GM23338 (cell line): Measurements from ENCODE around the gene MTIF2. TPM values are rescaled to one million over a fixed set of nuclear protein-coding genes. Genes with fewer than 3 reads are reported as not detected.
"Not testable (repeated sequence)": the region's sequence is repeated elsewhere in the genome, so short reads cannot be mapped to it uniquely, and the experiment has no call there.

Experiments
- ATAC-seq: fragments of 200-7000 bp; cut with Tn5 transposase; 3 replicates; pipeline ENCODE4 v1.9.1; 2020
- DNase-seq: peaks from one replicate; pipeline ENCODE4 v3.0.0-alpha.2; 2015; ENCODE audit warnings: low spot score
- H2AFZ ChIP-seq: fragments of 200-600 bp; sonication (generic); 2 replicates; pipeline ENCODE4 v1.8.0; 2016; ENCODE audit warnings: antibody characterized with exemption, mild to moderate bottlenecking, moderate library complexity
- H3F3A ChIP-seq: fragments of 200-600 bp; sonication (generic); replicated peaks from 2 replicates; pipeline ENCODE4 v1.8.0; 2017; ENCODE audit warnings: antibody characterized with exemption, mixed run types, low read depth
- H3K27ac ChIP-seq: fragments of 200-600 bp; sonication (generic); 2 replicates; pipeline ENCODE4 v1.6.1; 2016; ENCODE audit warnings: low read depth
- H3K27me3 ChIP-seq: fragments of 200-600 bp; sonication (generic); 2 replicates; pipeline ENCODE4 v1.8.0; 2016; ENCODE audit warnings: mild to moderate bottlenecking, mixed run types, moderate library complexity; ENCODE audit not compliant: insufficient read depth
- H3K36me3 ChIP-seq: fragments of 200-600 bp; sonication (generic); 2 replicates; pipeline ENCODE4 v1.8.0; 2016; ENCODE audit warnings: mild to moderate bottlenecking; ENCODE audit not compliant: insufficient read depth
- H3K4me1 ChIP-seq: fragments of 200-600 bp; sonication (generic); 2 replicates; pipeline ENCODE4 v1.8.0; 2016; ENCODE audit warnings: mild to moderate bottlenecking, moderate library complexity; ENCODE audit not compliant: insufficient read depth
- H3K4me2 ChIP-seq: fragments of 200-600 bp; sonication (generic); 2 replicates; pipeline ENCODE4 v1.7.1; 2017; ENCODE audit warnings: mixed run types
- H3K4me3 ChIP-seq: fragments of 200-600 bp; sonication (generic); 2 replicates; pipeline ENCODE4 v1.6.1; 2016; ENCODE audit warnings: mixed run types
- H3K79me2 ChIP-seq: fragments of 200-600 bp; sonication (generic); replicated peaks from 2 replicates; pipeline ENCODE4 v1.8.0; 2017; ENCODE audit warnings: mild to moderate bottlenecking; ENCODE audit not compliant: insufficient read depth
- H3K9me2 ChIP-seq: fragments of 200-600 bp; sonication (generic); 2 replicates; pipeline ENCODE4 v1.8.0; 2017; ENCODE audit not compliant: insufficient read depth
- H4K20me1 ChIP-seq: fragments of 200-600 bp; sonication (generic); replicated peaks from 2 replicates; pipeline ENCODE4 v1.8.0; 2017; ENCODE audit warnings: mild to moderate bottlenecking; ENCODE audit not compliant: insufficient read depth
- H3K27ac Mint-ChIP-seq: 2 replicates; pipeline ENCODE4 v1.8.0; 2020; ENCODE audit warnings: inconsistent platforms, mild to moderate bottlenecking, moderate library complexity, mixed read lengths
- H3K27me3 Mint-ChIP-seq: 3 replicates; pipeline ENCODE4 v1.8.0; 2022; ENCODE audit warnings: low read depth, mild to moderate bottlenecking, moderate library complexity, mixed read lengths, inconsistent platforms; ENCODE audit not compliant: insufficient read depth, poor library complexity
- H3K36me3 Mint-ChIP-seq: 3 replicates; pipeline ENCODE4 v1.8.0; 2021; ENCODE audit warnings: low read depth, mild to moderate bottlenecking, inconsistent platforms, moderate library complexity, mixed read lengths
- H3K4me1 Mint-ChIP-seq: 3 replicates; pipeline ENCODE4 v1.8.0; 2020; ENCODE audit warnings: mild to moderate bottlenecking, inconsistent platforms, mixed read lengths
- H3K4me3 Mint-ChIP-seq: 3 replicates; pipeline ENCODE4 v1.8.0; 2021; ENCODE audit warnings: moderate library complexity, mild to moderate bottlenecking, inconsistent platforms, mixed read lengths
- H3K9me3 Mint-ChIP-seq: 3 replicates; pipeline ENCODE4 v1.8.0; 2020; ENCODE audit warnings: moderate library complexity, mild to moderate bottlenecking, inconsistent platforms, mixed read lengths
- CREB1 ChIP-seq: fragments of 250-450 bp; sonication (Bioruptor Pico); IDR thresholded peaks from 2 replicates; pipeline ENCODE4 v1.5.0; 2020; ENCODE audit warnings: low read depth, mild to moderate bottlenecking, moderate library complexity
- CTCF ChIP-seq, 2 experiments: fragments of 200-600 bp in 1 of 2; sonication (generic) in 1 of 2; conservative IDR thresholded peaks; 2 replicates each; pipeline versions ENCODE4 v1.5.1 to v1.6.1; 2016 to 2017; ENCODE audit warnings: antibody characterized with exemption in 2 of 2, low read depth in 2 of 2, mild to moderate bottlenecking in 2 of 2, moderate library complexity in 1 of 2
- JUNB ChIP-seq: IDR thresholded peaks from one replicate; pipeline ENCODE4 v1.6.1; 2016; ENCODE audit warnings: antibody characterized with exemption; ENCODE audit not compliant: unreplicated experiment
- REST ChIP-seq: IDR thresholded peaks from one replicate; pipeline ENCODE4 v1.6.1; 2018; ENCODE audit warnings: antibody characterized with exemption; ENCODE audit not compliant: unreplicated experiment
- STAT1 ChIP-seq: IDR thresholded peaks from one replicate; pipeline ENCODE4 v1.6.1; 2016; ENCODE audit warnings: antibody characterized with exemption; ENCODE audit not compliant: unreplicated experiment
- ZNF114 ChIP-seq: fragments of 250-450 bp; sonication (Bioruptor Pico); IDR thresholded peaks from 2 replicates; pipeline ENCODE4 v1.5.0; 2020; ENCODE audit warnings: mild to moderate bottlenecking, moderate library complexity
- ZNF331 ChIP-seq: fragments of 250-450 bp; sonication (Bioruptor Pico); IDR thresholded peaks from 2 replicates; pipeline ENCODE4 v1.5.0; 2020; ENCODE audit warnings: low read depth, mild to moderate bottlenecking, moderate library complexity
- polyA plus RNA-seq: library from polyadenylated mRNA; unstranded; fragments of >200 nt; fragmentation: Nextera tagmentation; extraction: Ambion mirVana; gene quantifications from 2 replicates; pipeline ENCODE4 v1.2.1, GENCODE V29; 2016
- total RNA-seq: library from RNA; depleted of rRNA; stranded (reverse); fragments of >200 nt; shearing (Covaris generic); gene quantifications from 2 replicates; pipeline ENCODE4 v1.2.3, GENCODE V29; 2014

MTIF2 gene
- total and polyA plus RNA-seq, 2 experiments from 2014 or later = 32.5 to 38.9 TPM

GRCh38 chr2:55277310-55277709 is 8.3 kb upstream of the MTIF2 start (continued):
- no peak for TF ChIP-seq STAT1
- no peak for TF ChIP-seq JUNB
- TF ChIP-seq CTCF (conservative IDR thresholded peaks at IDR 0.05; ENCODE audit: low read depth in 2 of 2) = no peak
- TF ChIP-seq REST = no peak

GRCh38 chr2:55274346-55274745 is 5.3 kb upstream of the MTIF2 start:
- H3K9me2 ChIP-seq, H3K27me3 Mint-ChIP-seq, H2AFZ ChIP-seq, H3K27me3 ChIP-seq, DNase-seq, H3K36me3 Mint-ChIP-seq, H3K79me2 ChIP-seq, H3K4me3 Mint-ChIP-seq, H3K9me3 Mint-ChIP-seq, H3K4me3 ChIP-seq, ATAC-seq, H3K4me2 ChIP-seq, H3K36me3 ChIP-seq, H3K27ac Mint-ChIP-seq, H4K20me1 ChIP-seq, H3F3A ChIP-seq, H3K27ac ChIP-seq: not testable (repeated sequence)
- H3K4me1 Mint-ChIP-seq = peaks cover 11% of the 10 kb centered on the region
- peaks cover 15% of the 10 kb centered on the region for H3K4me1 ChIP-seq

- peak overlapping the region; percentile 95 for H3K4me3 Mint-ChIP-seq
- ATAC-seq (peak; percentile 10; the same call in 2 of the 3 replicates), DNase-seq (no peak)
- Histone ChIP-seq H2AFZ (peak overlapping the region; percentile 53; the same call in 1 of the 2 replicates), H3K27ac (peak overlapping the region; percentile 86), H3K79me2 (peaks cover 10% of the 10 kb centered on the region), H3K9me2 (no peaks in the 10 kb centered on the region), H3K4me2 (peak overlapping the region; percentile 85), H3K4me3 (peak overlapping the region; percentile 80), H3K36me3 (peaks cover 7% of the 10 kb centered on the region), H3F3A (peaks cover 2% of the 10 kb centered on the region; the same call in 1 of the 2 replicates), H4K20me1 (no peaks in the 10 kb centered on the region), H3K27me3 (no peaks in the 10 kb centered on the region), H3K4me1 (peaks cover 6% of the 10 kb centered on the region; the same call in 1 of the 2 replicates)
- TF ChIP-seq CREB1 (CRISPR knock-in tag) = no peak
- TF ChIP-seq ZNF114 (CRISPR knock-in tag) = no peak
- TF ChIP-seq ZNF331 (CRISPR knock-in tag) = no peak
- TF ChIP-seq STAT1 = no peak
- H3K9me3 Mint-ChIP-seq = peaks cover 2% of the 10 kb centered on the region; the same call in 1 of the 3 replicates
- H3K36me3 Mint-ChIP-seq = peaks cover 6% of the 10 kb centered on the region
- peak overlapping the region; percentile 90 for H3K27ac Mint-ChIP-seq
- peaks cover 4% of the 10 kb centered on the region for H3K27me3 Mint-ChIP-seq
- peaks cover 3% of the 10 kb centered on the region; the same call in 2 of the 3 replicates for H3K4me1 Mint-ChIP-seq
Measured at GRCh38 chr2:55269645-55269990, 587 bp upstream of the MTIF2 start.
